ENCODE measurements around the gene QSER1.

DNA sequence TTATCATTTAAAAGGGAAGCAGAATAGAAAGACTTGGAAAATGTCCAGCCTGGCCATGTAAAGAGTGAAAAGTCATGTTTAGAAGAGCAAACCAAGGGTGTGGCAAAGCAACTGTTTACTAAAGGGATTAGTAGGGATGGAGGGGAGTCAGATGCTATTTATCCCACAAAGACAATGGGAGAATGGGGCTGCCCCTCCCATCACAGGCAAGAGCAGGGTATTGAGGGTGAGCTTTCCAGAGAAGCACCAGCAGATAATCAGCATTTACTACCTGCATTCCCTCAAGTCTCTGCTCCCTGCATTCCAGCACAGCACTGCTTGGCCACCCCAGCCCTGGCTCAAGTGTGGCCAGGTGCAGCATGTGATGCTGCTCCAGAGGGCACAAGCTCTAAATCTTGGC is 18.5 kb upstream of the QSER1 start:
- TF ChIP-seq POLR2A (IDR thresholded peaks at IDR 0.05) (no peak), CTCF (IDR thresholded peaks at IDR 0.05) (no peak)

Data from uterus (tissue), 2 donors.